HCT116 (cell line): ENCODE results near the gene RREB1. TPM values are rescaled to one million over a fixed set of nuclear protein-coding genes. Genes with fewer than 3 reads are reported as not detected.

Source experiments
- ATAC-seq: fragments of 200-7000 bp; cut with Tn5 transposase; 2 replicates; pipeline ENCODE4 v1.9.1; 2020; ENCODE audit warnings: mild to moderate bottlenecking, moderate library complexity
- BruUV-seq: library from RNA; stranded (reverse); fragments of 400-500 nt; replicated peaks from 2 replicates; lab custom pipeline; 2021; lab: Mats Ljungman, UMichigan
- CTCF ChIA-PET: fragments of 300-600 bp; sonication (Branson Sonifier 250); formaldehyde crosslinking; loops from one replicate; lab custom pipeline; 2021; ENCODE audit warnings: antibody characterized with exemption; lab: Charles Lee
- POLR2A ChIA-PET: fragments of 300-600, 350-600 bp; sonication (Branson Sonifier 250); formaldehyde crosslinking; loops from one replicate; lab custom pipeline; 2021; ENCODE audit warnings: antibody characterized with exemption; lab: Charles Lee
- RAD21 ChIA-PET, 2 experiments: fragments of 300-600 bp; sonication (Branson Sonifier 250); formaldehyde crosslinking; loops; one replicate each; lab custom pipeline; 2023; ENCODE audit warnings: low total read pairs in 2 of 2; ENCODE audit not compliant: uncharacterized antibody in 2 of 2, unreplicated experiment in 2 of 2, low non-redundant PET in 1 of 2; lab: Charles Lee
- DNase-seq: peaks from one replicate; pipeline ENCODE4 v3.0.0-alpha.2; 2010; ENCODE audit warnings: low read depth, low spot score
- H2AFZ ChIP-seq: fragments of 200-600 bp; shearing (Covaris generic), sonication (generic); 2 replicates; pipeline ENCODE4 v1.6.1; 2017; ENCODE audit warnings: low read depth, mixed run types, mixed read lengths, antibody characterized with exemption, low read length; ENCODE audit not compliant: poor library complexity, severe bottlenecking
- H3K27ac ChIP-seq: 2 replicates; pipeline ENCODE4 v1.5.1; 2012; ENCODE audit warnings: low read depth, low read length
- H3K27me3 ChIP-seq: fragments of 200-600 bp; sonication (generic); 2 replicates; pipeline ENCODE4 v1.6.1; 2016; ENCODE audit warnings: mixed run types, low read length, mixed read lengths; ENCODE audit not compliant: insufficient read depth
- H3K36me3 ChIP-seq, 2 experiments: fragments of 200-500 bp in 1 of 2; fragments of 200-600 bp in 1 of 2; sonication (Bioruptor generic) in 1 of 2; sonication (generic) in 1 of 2; 2 replicates each; pipeline versions ENCODE4 v1.5.1 to v1.6.1; 2014 to 2016; ENCODE audit warnings: low read length in 2 of 2, inconsistent platforms in 1 of 2, mixed read lengths in 1 of 2, mixed run types in 1 of 2; ENCODE audit not compliant: insufficient read depth in 2 of 2, control insufficient read depth in 1 of 2
- H3K4me1 ChIP-seq, 2 experiments: fragments of 200-600 bp in 1 of 2; sonication (generic) in 1 of 2; 2 replicates each; pipeline versions ENCODE4 v1.5.1 to v1.6.1; 2012 to 2017; ENCODE audit warnings: low read length in 2 of 2, inconsistent platforms in 1 of 2, mild to moderate bottlenecking in 1 of 2, mixed read lengths in 1 of 2, mixed run types in 1 of 2, moderate library complexity in 1 of 2; ENCODE audit not compliant: insufficient read depth in 2 of 2, control insufficient read depth in 1 of 2
- H3K4me2 ChIP-seq: fragments of 200-600 bp; sonication (generic); 2 replicates; pipeline ENCODE4 v1.6.1; 2017; ENCODE audit warnings: mixed run types, low read length, mixed read lengths
- H3K4me3 ChIP-seq, 2 experiments: fragments of 200-600 bp in 1 of 2; sonication (generic) in 1 of 2; replicated peaks in 1 of 2; 2 replicates each; pipeline ENCODE4 v1.5.1; 2011 to 2016; ENCODE audit warnings: low read length in 2 of 2, control low read depth in 1 of 2, low read depth in 1 of 2, mild to moderate bottlenecking in 1 of 2, mixed read lengths in 1 of 2, mixed run types in 1 of 2
- H3K79me2 ChIP-seq: fragments of 200-600 bp; sonication (generic); 2 replicates; pipeline ENCODE4 v1.6.1; 2017; ENCODE audit warnings: mild to moderate bottlenecking, mixed run types, low read length, moderate library complexity, mixed read lengths; ENCODE audit not compliant: insufficient read depth
- H3K9ac ChIP-seq: fragments of 200-600 bp; sonication (generic); 2 replicates; pipeline ENCODE4 v1.6.1; 2016; ENCODE audit warnings: low read length, mixed read lengths
- H3K9me2 ChIP-seq: fragments of 200-600 bp; sonication (generic), shearing (Covaris generic); 2 replicates; pipeline ENCODE4 v1.6.1; 2017; ENCODE audit warnings: mixed run types, mild to moderate bottlenecking, moderate library complexity; ENCODE audit not compliant: insufficient read depth
- H3K9me3 ChIP-seq, 2 experiments: fragments of 200-500 bp in 1 of 2; fragments of 200-600 bp in 1 of 2; sonication (Bioruptor generic) in 1 of 2; sonication (generic) in 1 of 2; 2 replicates each; pipeline ENCODE4 v1.6.1; 2014 to 2017; ENCODE audit warnings: low read length in 2 of 2, mixed read lengths in 2 of 2, inconsistent platforms in 1 of 2, low read depth in 1 of 2, mild to moderate bottlenecking in 1 of 2, mixed run types in 1 of 2, moderate library complexity in 1 of 2; ENCODE audit not compliant: control insufficient read depth in 1 of 2, insufficient read depth in 1 of 2
- H4K20me1 ChIP-seq: fragments of 200-600 bp; sonication (generic), shearing (Covaris generic); 2 replicates; pipeline ENCODE4 v1.6.1; 2017; ENCODE audit warnings: mixed run types, mild to moderate bottlenecking, moderate library complexity; ENCODE audit not compliant: insufficient read depth
- CBX3 ChIP-seq: IDR thresholded peaks from 2 replicates; pipeline ENCODE4 v1.6.1; 2012; ENCODE audit warnings: low read depth
- CTCF ChIP-seq, 3 experiments: fragments of 200-600 bp in 1 of 3; sonication (generic) in 1 of 3; IDR thresholded peaks in 2 of 3; conservative IDR thresholded peaks in 1 of 3; 2 replicates each; pipeline ENCODE4 v1.5.1; 2012 to 2017; ENCODE audit warnings: low read depth in 2 of 3, low read length in 2 of 3, antibody characterized with exemption in 1 of 3, borderline replicate concordance in 1 of 3, control low read depth in 1 of 3, mild to moderate bottlenecking in 1 of 3, mixed read lengths in 1 of 3, mixed run types in 1 of 3, moderate library complexity in 1 of 3; ENCODE audit not compliant: insufficient read depth in 1 of 3
- ELF1 ChIP-seq: IDR thresholded peaks from 2 replicates; pipeline ENCODE4 v1.6.1; 2012; ENCODE audit warnings: low read depth, borderline replicate concordance
- EZH2 ChIP-seq: fragments of 200-600 bp; sonication (generic); IDR thresholded peaks from 2 replicates; pipeline ENCODE4 v1.6.1; 2017; ENCODE audit warnings: antibody characterized with exemption, mixed run types
- EZH2phosphoT487 ChIP-seq: fragments of 200-600 bp; IDR thresholded peaks from 2 replicates; pipeline ENCODE4 v1.6.1; 2018; ENCODE audit warnings: antibody characterized with exemption, borderline replicate concordance
- POLR2A ChIP-seq: IDR thresholded peaks from 2 replicates; pipeline ENCODE4 v1.7.0; 2011; ENCODE audit warnings: borderline replicate concordance; ENCODE audit not compliant: insufficient read depth, insufficient read length; ENCODE audit errors: extremely low read depth
- POLR2AphosphoS5 ChIP-seq: IDR thresholded peaks from 2 replicates; pipeline ENCODE4 v1.6.1; 2011; ENCODE audit warnings: mild to moderate bottlenecking, low read depth, low read length, moderate library complexity
- RAD21 ChIP-seq: IDR thresholded peaks from 2 replicates; pipeline ENCODE4 v1.6.1; 2012; ENCODE audit warnings: low read depth, mild to moderate bottlenecking
- SIN3A ChIP-seq: IDR thresholded peaks from 2 replicates; pipeline ENCODE4 v1.6.1; 2012; ENCODE audit warnings: low read depth
- SP1 ChIP-seq: IDR thresholded peaks from 2 replicates; pipeline ENCODE4 v1.6.1; 2012; ENCODE audit warnings: low read depth
- SRF ChIP-seq: IDR thresholded peaks from 2 replicates; pipeline ENCODE4 v1.6.1; 2012; ENCODE audit warnings: low read depth
- TCF7L2 ChIP-seq: IDR thresholded peaks from 2 replicates; pipeline ENCODE4 v1.7.0; 2011; ENCODE audit warnings: borderline replicate concordance, inconsistent platforms; ENCODE audit not compliant: insufficient read depth, insufficient read length; ENCODE audit errors: extremely low read depth
- ZNF274 ChIP-seq: fragments of 200-500 bp; sonication (Bioruptor generic); IDR thresholded peaks from 2 replicates; pipeline ENCODE4 v1.6.1; 2014; ENCODE audit warnings: mild to moderate bottlenecking, low read depth, low read length, inconsistent platforms
- intact Hi-C: fragments of 100-400 bp; cut with micrococcal nuclease; formaldehyde crosslinking; loops from 2 replicates; pipeline ENCODE4 v1.10.0; 2022
- total RNA-seq: library from RNA; stranded (reverse); gene quantifications from one replicate; pipeline ENCODE4 v1.2.1, GENCODE V29; 2021; ENCODE audit not compliant: unreplicated experiment
- TF ChIP-seq, protein P1 (sequence below): IDR thresholded peaks from 2 replicates; pipeline ENCODE4 v1.6.1; 2012; ENCODE audit warnings: low read depth
- TF ChIP-seq, protein P2 (sequence below): IDR thresholded peaks from 2 replicates; pipeline ENCODE4 v1.6.1; 2012
- TF ChIP-seq, protein P3 (sequence below): IDR thresholded peaks from 2 replicates; pipeline ENCODE4 v1.6.1; 2012

Gene RREB1
- total RNA-seq, 1 experiment from 2014 or later: 47.9 TPM

- TF ChIP-seq CTCF (IDR thresholded peaks at IDR 0.05 in 2 of 3, conservative IDR thresholded peaks at IDR 0.05 in 1 of 3; ENCODE audit: borderline replicate concordance in 1 of 3, insufficient read depth in 1 of 3, low read depth in 2 of 3, low read length in 2 of 3) (no peak), POLR2A (no peak), TCF7L2 (no peak)
Observed at GRCh38 chr6:7222197-7222596, 114.4 kb downstream of the RREB1 start (continued).

DNA sequence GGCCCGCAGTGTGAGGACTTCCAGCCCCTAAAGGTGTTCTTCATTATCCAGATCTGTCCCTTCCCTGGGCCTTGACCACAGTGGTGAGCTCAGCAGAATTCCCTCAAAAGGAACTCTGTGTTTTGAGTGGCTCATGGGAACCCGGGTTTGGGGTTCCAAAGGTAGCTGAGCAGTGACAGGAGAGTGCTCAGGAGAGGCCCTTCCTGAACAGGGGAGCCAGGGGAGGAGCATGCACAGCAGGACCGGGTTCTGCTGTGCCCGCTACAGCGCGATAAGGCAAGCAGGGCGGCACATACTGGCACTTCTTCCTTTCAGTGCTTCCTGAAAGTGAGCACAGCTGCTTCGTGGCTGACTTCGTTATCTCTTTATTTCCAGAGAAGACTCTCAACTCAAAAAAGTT, 117.0 kb downstream of the RREB1 start:
- CTCF ChIA-PET: no interaction called here
- Histone ChIP-seq H3K36me3 (peaks cover 6 to 19% of the 10 kb centered on the region in 2 experiments), H2AFZ (no peak overlapping the region), H3K79me2 (no peaks in the 10 kb centered on the region; the same call in 1 of the 2 replicates), H3K9ac (no peak overlapping the region), H3K4me2 (no peak overlapping the region), H4K20me1 (no peaks in the 10 kb centered on the region; the same call in 1 of the 2 replicates)
- intact Hi-C loops: no loop called here
- TF ChIP-seq ZNF274: no peak
- TF ChIP-seq SP1: no peak
- no peak for TF ChIP-seq SIN3A
- TF ChIP-seq POLR2A: no peak
- TF ChIP-seq, protein P1, sequence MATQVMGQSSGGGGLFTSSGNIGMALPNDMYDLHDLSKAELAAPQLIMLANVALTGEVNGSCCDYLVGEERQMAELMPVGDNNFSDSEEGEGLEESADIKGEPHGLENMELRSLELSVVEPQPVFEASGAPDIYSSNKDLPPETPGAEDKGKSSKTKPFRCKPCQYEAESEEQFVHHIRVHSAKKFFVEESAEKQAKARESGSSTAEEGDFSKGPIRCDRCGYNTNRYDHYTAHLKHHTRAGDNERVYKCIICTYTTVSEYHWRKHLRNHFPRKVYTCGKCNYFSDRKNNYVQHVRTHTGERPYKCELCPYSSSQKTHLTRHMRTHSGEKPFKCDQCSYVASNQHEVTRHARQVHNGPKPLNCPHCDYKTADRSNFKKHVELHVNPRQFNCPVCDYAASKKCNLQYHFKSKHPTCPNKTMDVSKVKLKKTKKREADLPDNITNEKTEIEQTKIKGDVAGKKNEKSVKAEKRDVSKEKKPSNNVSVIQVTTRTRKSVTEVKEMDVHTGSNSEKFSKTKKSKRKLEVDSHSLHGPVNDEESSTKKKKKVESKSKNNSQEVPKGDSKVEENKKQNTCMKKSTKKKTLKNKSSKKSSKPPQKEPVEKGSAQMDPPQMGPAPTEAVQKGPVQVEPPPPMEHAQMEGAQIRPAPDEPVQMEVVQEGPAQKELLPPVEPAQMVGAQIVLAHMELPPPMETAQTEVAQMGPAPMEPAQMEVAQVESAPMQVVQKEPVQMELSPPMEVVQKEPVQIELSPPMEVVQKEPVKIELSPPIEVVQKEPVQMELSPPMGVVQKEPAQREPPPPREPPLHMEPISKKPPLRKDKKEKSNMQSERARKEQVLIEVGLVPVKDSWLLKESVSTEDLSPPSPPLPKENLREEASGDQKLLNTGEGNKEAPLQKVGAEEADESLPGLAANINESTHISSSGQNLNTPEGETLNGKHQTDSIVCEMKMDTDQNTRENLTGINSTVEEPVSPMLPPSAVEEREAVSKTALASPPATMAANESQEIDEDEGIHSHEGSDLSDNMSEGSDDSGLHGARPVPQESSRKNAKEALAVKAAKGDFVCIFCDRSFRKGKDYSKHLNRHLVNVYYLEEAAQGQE: no peak
- TF ChIP-seq CTCF (IDR thresholded peaks at IDR 0.05 in 2 of 3, conservative IDR thresholded peaks at IDR 0.05 in 1 of 3; ENCODE audit: borderline replicate concordance in 1 of 3, insufficient read depth in 1 of 3, low read depth in 2 of 3, low read length in 2 of 3): no peak
- TF ChIP-seq CBX3: no peak
- no peak for TF ChIP-seq RAD21
- TF ChIP-seq SRF: no peak
- TF ChIP-seq, protein P2, sequence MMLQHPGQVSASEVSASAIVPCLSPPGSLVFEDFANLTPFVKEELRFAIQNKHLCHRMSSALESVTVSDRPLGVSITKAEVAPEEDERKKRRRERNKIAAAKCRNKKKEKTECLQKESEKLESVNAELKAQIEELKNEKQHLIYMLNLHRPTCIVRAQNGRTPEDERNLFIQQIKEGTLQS: no peak
- TF ChIP-seq ELF1: no peak
- no peak for TF ChIP-seq EZH2
- TF ChIP-seq, protein P3, sequence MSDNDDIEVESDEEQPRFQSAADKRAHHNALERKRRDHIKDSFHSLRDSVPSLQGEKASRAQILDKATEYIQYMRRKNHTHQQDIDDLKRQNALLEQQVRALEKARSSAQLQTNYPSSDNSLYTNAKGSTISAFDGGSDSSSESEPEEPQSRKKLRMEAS: no peak
- TF ChIP-seq POLR2AphosphoS5: no peak
- no peak for TF ChIP-seq EZH2phosphoT487
- TF ChIP-seq, all 23 proteins: peak for 0
- ChIA-PET RAD21 (no interaction called here), POLR2A (no interaction called here)
- no peak overlapping the region for H3K4me3 ChIP-seq
- no TSS peak for BruUV-seq
- no peaks in the 10 kb centered on the region for H3K4me1 ChIP-seq
- H3K9me3 ChIP-seq: no peaks in the 10 kb centered on the region
- no peaks in the 10 kb centered on the region for H3K9me2 ChIP-seq
- no peak for ATAC-seq
- no peak overlapping the region for H3K27ac ChIP-seq
- no peaks in the 10 kb centered on the region for H3K27me3 ChIP-seq
- no peak for DNase-seq
